ENCODE data around the gene MCM9. TPM values are rescaled to one million over a fixed set of nuclear protein-coding genes. Genes with fewer than 3 reads are reported as not detected.

Gene MCM9
- total RNA-seq, 1 experiment from 2014 or later = 14.9 TPM

DNA sequence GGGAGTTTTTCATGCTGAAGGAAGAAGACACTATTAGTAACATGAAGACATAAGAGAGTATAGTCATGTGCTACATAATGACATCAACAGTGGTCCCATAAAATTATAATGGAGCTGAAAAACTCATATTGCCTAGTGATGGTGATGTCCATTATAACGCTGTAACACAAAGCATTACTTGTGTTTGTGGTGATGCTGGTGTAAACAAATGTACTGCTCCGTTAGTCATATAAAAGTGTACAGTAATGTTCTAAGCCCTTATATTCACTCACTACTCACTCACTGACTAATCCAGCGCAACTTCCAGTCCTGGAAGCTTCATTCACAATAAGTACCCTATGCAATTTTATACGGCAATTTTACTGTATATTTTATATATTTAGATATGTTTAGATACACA lies 67.8 kb downstream of the MCM9 start (continued):
- TF ChIP-seq ELF4 (CRISPR knock-in tag; IDR thresholded peaks at IDR 0.05; ENCODE audit: low read depth) (no peak), MYBL2 (CRISPR knock-in tag; IDR thresholded peaks at IDR 0.05) (no peak), TEAD4 (CRISPR knock-in tag; IDR thresholded peaks at IDR 0.05) (no peak)

DNA sequence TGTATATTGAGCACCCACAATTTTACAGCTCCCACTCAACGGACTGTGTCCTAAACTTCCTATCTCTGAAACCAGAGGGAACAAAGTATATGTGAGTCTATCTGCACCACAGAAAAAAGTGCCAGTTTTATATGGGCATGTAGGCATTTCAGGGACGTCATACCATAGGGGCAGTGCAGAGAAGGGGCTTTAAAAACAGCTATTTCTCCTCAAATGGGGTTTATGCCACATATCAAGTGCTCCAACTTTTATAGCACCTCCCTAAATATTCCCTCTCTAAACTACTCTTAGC lies 69.9 kb downstream of the MCM9 start:
- Mint-ChIP-seq H3K36me3 (peaks cover 7% of the 10 kb centered on the region), H3K4me1 (peaks cover 4% of the 10 kb centered on the region), H3K9me3 (peaks cover 32% of the 10 kb centered on the region), H3K4me3 (no peak overlapping the region), H3K27ac (no peak overlapping the region), H3K27me3 (ENCODE audit: low read depth) (no peaks in the 10 kb centered on the region)
- POLR2A ChIA-PET = no interaction called here
- no peak for TF ChIP-seq CBFB (CRISPR knock-in tag; IDR thresholded peaks at IDR 0.05; ENCODE audit: low read depth)
- no peak for TF ChIP-seq TEAD1 (CRISPR knock-in tag; IDR thresholded peaks at IDR 0.05)
- TF ChIP-seq, protein P1, sequence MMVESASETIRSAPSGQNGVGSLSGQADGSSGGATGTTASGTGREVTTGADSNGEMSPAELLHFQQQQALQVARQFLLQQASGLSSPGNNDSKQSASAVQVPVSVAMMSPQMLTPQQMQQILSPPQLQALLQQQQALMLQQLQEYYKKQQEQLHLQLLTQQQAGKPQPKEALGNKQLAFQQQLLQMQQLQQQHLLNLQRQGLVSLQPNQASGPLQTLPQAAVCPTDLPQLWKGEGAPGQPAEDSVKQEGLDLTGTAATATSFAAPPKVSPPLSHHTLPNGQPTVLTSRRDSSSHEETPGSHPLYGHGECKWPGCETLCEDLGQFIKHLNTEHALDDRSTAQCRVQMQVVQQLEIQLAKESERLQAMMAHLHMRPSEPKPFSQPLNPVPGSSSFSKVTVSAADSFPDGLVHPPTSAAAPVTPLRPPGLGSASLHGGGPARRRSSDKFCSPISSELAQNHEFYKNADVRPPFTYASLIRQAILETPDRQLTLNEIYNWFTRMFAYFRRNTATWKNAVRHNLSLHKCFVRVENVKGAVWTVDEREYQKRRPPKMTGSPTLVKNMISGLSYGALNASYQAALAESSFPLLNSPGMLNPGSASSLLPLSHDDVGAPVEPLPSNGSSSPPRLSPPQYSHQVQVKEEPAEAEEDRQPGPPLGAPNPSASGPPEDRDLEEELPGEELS (CRISPR knock-in tag; IDR thresholded peaks at IDR 0.05) = no peak
- TF ChIP-seq ZNF121 (CRISPR knock-in tag; IDR thresholded peaks at IDR 0.05) = no peak
- TF ChIP-seq TEAD4 (CRISPR knock-in tag; IDR thresholded peaks at IDR 0.05) = no peak
- no peak for TF ChIP-seq ELF4 (CRISPR knock-in tag; IDR thresholded peaks at IDR 0.05; ENCODE audit: low read depth)
- no peak for TF ChIP-seq PRDM15 (CRISPR knock-in tag; IDR thresholded peaks at IDR 0.05)
- no peak for TF ChIP-seq IRF2 (CRISPR knock-in tag; IDR thresholded peaks at IDR 0.05; ENCODE audit: borderline replicate concordance, low read depth)
- TF ChIP-seq, protein P2, sequence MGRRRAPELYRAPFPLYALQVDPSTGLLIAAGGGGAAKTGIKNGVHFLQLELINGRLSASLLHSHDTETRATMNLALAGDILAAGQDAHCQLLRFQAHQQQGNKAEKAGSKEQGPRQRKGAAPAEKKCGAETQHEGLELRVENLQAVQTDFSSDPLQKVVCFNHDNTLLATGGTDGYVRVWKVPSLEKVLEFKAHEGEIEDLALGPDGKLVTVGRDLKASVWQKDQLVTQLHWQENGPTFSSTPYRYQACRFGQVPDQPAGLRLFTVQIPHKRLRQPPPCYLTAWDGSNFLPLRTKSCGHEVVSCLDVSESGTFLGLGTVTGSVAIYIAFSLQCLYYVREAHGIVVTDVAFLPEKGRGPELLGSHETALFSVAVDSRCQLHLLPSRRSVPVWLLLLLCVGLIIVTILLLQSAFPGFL (CRISPR knock-in tag; IDR thresholded peaks at IDR 0.05; ENCODE audit: borderline replicate concordance) = no peak
- TF ChIP-seq MXD4 (CRISPR knock-in tag; IDR thresholded peaks at IDR 0.05; ENCODE audit: borderline replicate concordance) = no peak
- TF ChIP-seq, protein P3, sequence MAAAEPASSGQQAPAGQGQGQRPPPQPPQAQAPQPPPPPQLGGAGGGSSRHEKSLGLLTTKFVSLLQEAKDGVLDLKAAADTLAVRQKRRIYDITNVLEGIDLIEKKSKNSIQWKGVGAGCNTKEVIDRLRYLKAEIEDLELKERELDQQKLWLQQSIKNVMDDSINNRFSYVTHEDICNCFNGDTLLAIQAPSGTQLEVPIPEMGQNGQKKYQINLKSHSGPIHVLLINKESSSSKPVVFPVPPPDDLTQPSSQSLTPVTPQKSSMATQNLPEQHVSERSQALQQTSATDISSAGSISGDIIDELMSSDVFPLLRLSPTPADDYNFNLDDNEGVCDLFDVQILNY (CRISPR knock-in tag; IDR thresholded peaks at IDR 0.05) = no peak
- TF ChIP-seq, protein P4, sequence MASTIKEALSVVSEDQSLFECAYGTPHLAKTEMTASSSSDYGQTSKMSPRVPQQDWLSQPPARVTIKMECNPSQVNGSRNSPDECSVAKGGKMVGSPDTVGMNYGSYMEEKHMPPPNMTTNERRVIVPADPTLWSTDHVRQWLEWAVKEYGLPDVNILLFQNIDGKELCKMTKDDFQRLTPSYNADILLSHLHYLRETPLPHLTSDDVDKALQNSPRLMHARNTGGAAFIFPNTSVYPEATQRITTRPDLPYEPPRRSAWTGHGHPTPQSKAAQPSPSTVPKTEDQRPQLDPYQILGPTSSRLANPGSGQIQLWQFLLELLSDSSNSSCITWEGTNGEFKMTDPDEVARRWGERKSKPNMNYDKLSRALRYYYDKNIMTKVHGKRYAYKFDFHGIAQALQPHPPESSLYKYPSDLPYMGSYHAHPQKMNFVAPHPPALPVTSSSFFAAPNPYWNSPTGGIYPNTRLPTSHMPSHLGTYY (CRISPR knock-in tag; IDR thresholded peaks at IDR 0.05) = no peak
- ATAC-seq (no peak), DNase-seq (ENCODE audit: low spot score) (no peak)
- CTCF ChIA-PET = no interaction called here

DNA sequence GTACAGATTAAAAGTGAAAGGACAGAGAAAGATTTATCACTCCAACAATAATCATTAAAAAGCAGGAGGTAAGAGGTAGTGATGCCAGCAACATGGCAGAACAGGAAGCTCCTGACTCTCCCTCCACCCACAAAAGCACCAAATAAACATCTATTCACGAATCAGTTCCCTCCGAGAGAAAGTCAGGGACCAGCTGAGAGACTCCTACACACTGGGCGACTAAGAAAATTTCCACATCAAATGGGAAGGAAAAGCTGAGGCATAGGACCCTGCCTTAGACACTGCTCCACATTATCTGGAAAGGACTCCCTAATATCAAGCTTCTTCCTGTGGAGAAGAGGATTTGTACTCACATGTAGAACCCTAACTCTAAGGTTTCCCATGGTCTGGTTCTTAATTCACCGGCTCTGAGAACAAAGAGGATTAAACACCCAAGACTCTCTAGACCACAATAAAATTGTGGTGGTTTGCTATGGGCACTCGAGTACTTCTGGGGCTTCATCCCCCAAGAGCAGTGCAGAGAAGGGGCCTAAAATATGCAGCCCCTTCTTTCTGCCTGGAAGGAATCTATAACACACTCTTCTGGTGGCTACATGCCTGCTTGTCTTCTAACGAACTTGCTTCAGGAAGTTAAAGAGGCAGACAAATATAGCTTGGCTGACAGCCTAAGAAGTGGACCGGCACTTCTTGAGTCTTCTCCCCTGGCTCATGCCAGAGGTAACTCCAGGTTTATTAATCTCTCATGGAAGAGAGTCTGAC lies 70.4 kb downstream of the MCM9 start:
- POLR2A ChIA-PET = no interaction called here
- Mint-ChIP-seq H3K4me1 (peaks cover 10% of the 10 kb centered on the region), H3K36me3 (peaks cover 7% of the 10 kb centered on the region), H3K9me3 (peaks cover 26% of the 10 kb centered on the region), H3K27ac (no peak overlapping the region), H3K27me3 (ENCODE audit: low read depth) (no peaks in the 10 kb centered on the region), H3K4me3 (no peak overlapping the region)
- ATAC-seq = no peak; the same call in 1 of the 2 replicates
- DNase-seq (ENCODE audit: low spot score) = no peak
- TF ChIP-seq ZNF512 (CRISPR knock-in tag; IDR thresholded peaks at IDR 0.05; ENCODE audit: borderline replicate concordance) = no peak
- no peak for TF ChIP-seq ZNF121 (CRISPR knock-in tag; IDR thresholded peaks at IDR 0.05)
- no peak for TF ChIP-seq GTF2I (CRISPR knock-in tag; conservative IDR thresholded peaks at IDR 0.05)
- TF ChIP-seq, protein P5, sequence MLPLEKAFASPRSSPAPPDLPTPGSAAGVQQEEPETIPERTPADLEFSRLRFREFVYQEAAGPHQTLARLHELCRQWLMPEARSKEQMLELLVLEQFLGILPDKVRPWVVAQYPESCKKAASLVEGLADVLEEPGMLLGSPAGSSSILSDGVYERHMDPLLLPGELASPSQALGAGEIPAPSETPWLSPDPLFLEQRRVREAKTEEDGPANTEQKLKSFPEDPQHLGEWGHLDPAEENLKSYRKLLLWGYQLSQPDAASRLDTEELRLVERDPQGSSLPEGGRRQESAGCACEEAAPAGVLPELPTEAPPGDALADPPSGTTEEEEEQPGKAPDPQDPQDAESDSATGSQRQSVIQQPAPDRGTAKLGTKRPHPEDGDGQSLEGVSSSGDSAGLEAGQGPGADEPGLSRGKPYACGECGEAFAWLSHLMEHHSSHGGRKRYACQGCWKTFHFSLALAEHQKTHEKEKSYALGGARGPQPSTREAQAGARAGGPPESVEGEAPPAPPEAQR (CRISPR knock-in tag; IDR thresholded peaks at IDR 0.05) = no peak
- CTCF ChIA-PET = interaction anchor here (1.3 kb wide), 1 partner anchor 18 kb away, joined by 3 read pairs; no protein-coding TSS in a partner anchor

All from WTC11 (cell line).